SIG-M5 treated with dmso at 0.1 percent for 504 hours (cell line): ENCODE measurements around the gene CCNI.
"Not testable (repeated sequence)": the region's sequence is repeated elsewhere in the genome, so short reads cannot be mapped to it uniquely, and the experiment has no call there.

ENCODE experiments used
- DNase-seq: peaks from one replicate; lab custom pipeline; 2025; ENCODE audit not compliant: unreplicated experiment; lab: John Stamatoyannopoulos, UW

Gene CCNI

GRCh38 chr4:77040854-77041725 is 34.7 kb downstream of the CCNI start:
- DNase-seq: peak; percentile 32

GRCh38 chr4:77040270-77040669 is 35.5 kb downstream of the CCNI start:
- no peak for DNase-seq

- no peak for DNase-seq
These were observed 36.0 kb downstream of the CCNI start for GRCh38 chr4:77039796-77040195.

- no peak for DNase-seq
These were observed 38.1 kb downstream of the CCNI start for GRCh38 chr4:77037736-77038135.

- not testable (repeated sequence) for DNase-seq
These were observed 38.6 kb downstream of the CCNI start for GRCh38 chr4:77037168-77037567.

GRCh38 chr4:77036206-77036605 is 39.6 kb downstream of the CCNI start:
- no peak for DNase-seq

- DNase-seq: no peak
These were observed 40.6 kb downstream of the CCNI start for GRCh38 chr4:77035153-77035552.

- no peak for DNase-seq
These were observed 44.2 kb downstream of the CCNI start for GRCh38 chr4:77031544-77031943.

- not testable (repeated sequence) for DNase-seq
These were observed 46.0 kb downstream of the CCNI start for GRCh38 chr4:77029757-77030156.

GRCh38 chr4:77028246-77028645 is 47.5 kb downstream of the CCNI start:
- no peak for DNase-seq

- DNase-seq: no peak
These were observed 49.5 kb downstream of the CCNI start for GRCh38 chr4:77026322-77026704.

GRCh38 chr4:77025643-77026321 is 50.0 kb downstream of the CCNI start:
- DNase-seq: no peak

GRCh38 chr4:77023920-77024319 is 51.9 kb downstream of the CCNI start:
- no peak for DNase-seq

- DNase-seq: no peak
These were observed 53.1 kb downstream of the CCNI start for GRCh38 chr4:77022560-77023179.

- DNase-seq: no peak
These were observed 54.1 kb downstream of the CCNI start for GRCh38 chr4:77021614-77022089.

- no peak for DNase-seq
These were observed 55.8 kb downstream of the CCNI start for GRCh38 chr4:77020017-77020416.

- DNase-seq: peak; percentile 10
These were observed 60.4 kb downstream of the CCNI start for GRCh38 chr4:77015390-77015789.

- no peak for DNase-seq
These were observed 61.5 kb downstream of the CCNI start for GRCh38 chr4:77014256-77014655.

GRCh38 chr4:77012726-77013125 is 63.1 kb downstream of the CCNI start:
- DNase-seq: no peak

- DNase-seq: no peak
These were observed 64.9 kb downstream of the CCNI start for GRCh38 chr4:77010841-77011354.

- no peak for DNase-seq
These were observed 66.2 kb downstream of the CCNI start for GRCh38 chr4:77009511-77010115.
